Fibroblast of lung (primary cell): ENCODE results near the gene SEC24D. TPM values are rescaled to one million over a fixed set of nuclear protein-coding genes. Genes with fewer than 3 reads are reported as not detected.
A peak's percentile ranks its signal among the peaks of the same experiment; 100 is the strongest.

Experiments
- DNase-seq, 2 donors: peaks; one replicate each; pipeline versions ENCODE4 v3.0.0 to v3.0.0-alpha.2; 2010; ENCODE audit warnings: low read depth in 2 of 2
- H2AFZ ChIP-seq: 2 replicates; pipeline ENCODE4 v1.5.1; 2012; ENCODE audit warnings: low read length, control low read depth, inconsistent platforms
- H3K27ac ChIP-seq: 2 replicates; pipeline ENCODE4 v1.5.1; 2011; ENCODE audit warnings: low read length, control low read depth; ENCODE audit not compliant: insufficient read depth
- H3K27me3 ChIP-seq: 2 replicates; pipeline ENCODE4 v1.5.1; 2011; ENCODE audit warnings: mild to moderate bottlenecking, low read length; ENCODE audit not compliant: control insufficient read depth, insufficient read depth
- H3K36me3 ChIP-seq: 2 replicates; pipeline ENCODE4 v1.5.1; 2011; ENCODE audit warnings: low read length; ENCODE audit not compliant: control insufficient read depth, insufficient read depth
- H3K4me1 ChIP-seq: 2 replicates; pipeline ENCODE4 v1.5.1; 2011; ENCODE audit warnings: low read length; ENCODE audit not compliant: control insufficient read depth, insufficient read depth; ENCODE audit errors: extremely low read depth
- H3K4me2 ChIP-seq: 2 replicates; pipeline ENCODE4 v1.5.1; 2011; ENCODE audit warnings: low read length, control low read depth; ENCODE audit not compliant: insufficient read depth; ENCODE audit errors: extremely low read depth
- H3K4me3 ChIP-seq, 4 experiments: fragments of 200-600 bp in 1 of 4; sonication (generic) in 1 of 4; replicated peaks in 1 of 4; 2 replicates each; pipeline ENCODE4 v1.5.1; 2011 to 2016; ENCODE audit warnings: low read length in 4 of 4, low read depth in 3 of 4, mild to moderate bottlenecking in 3 of 4, control low read depth in 2 of 4, inconsistent platforms in 1 of 4, mixed read lengths in 1 of 4; ENCODE audit not compliant: insufficient read depth in 1 of 4; ENCODE audit errors: control extremely low read depth in 1 of 4
- H3K79me2 ChIP-seq: 2 replicates; pipeline ENCODE4 v1.5.1; 2012; ENCODE audit warnings: mild to moderate bottlenecking, low read length, inconsistent platforms; ENCODE audit not compliant: control insufficient read depth, insufficient read depth
- H3K9ac ChIP-seq: 2 replicates; pipeline ENCODE4 v1.5.1; 2011; ENCODE audit warnings: mild to moderate bottlenecking, low read length, control low read depth; ENCODE audit not compliant: insufficient read depth
- H3K9me3 ChIP-seq: 2 replicates; pipeline ENCODE4 v1.5.1; 2012; ENCODE audit warnings: low read depth, low read length; ENCODE audit not compliant: control insufficient read depth, insufficient read depth
- H4K20me1 ChIP-seq: 2 replicates; pipeline ENCODE4 v1.5.1; 2011; ENCODE audit warnings: low read length; ENCODE audit not compliant: control insufficient read depth, insufficient read depth; ENCODE audit errors: extremely low read depth
- EZH2 ChIP-seq: IDR thresholded peaks from 2 replicates; pipeline ENCODE4 v1.5.1; 2012; ENCODE audit warnings: low read length, control low read depth, mild to moderate bottlenecking; ENCODE audit errors: missing control alignments
- polyA plus RNA-seq, 2 donors: library from polyadenylated mRNA; depleted of rRNA in 1 of 2; stranded (reverse) in 1 of 2; unstranded in 1 of 2; fragments of >200 nt; gene quantifications; 2 replicates each; pipeline ENCODE4 v1.2.1, GENCODE V29; 2011 to 2012; ENCODE audit warnings: missing spikeins in 1 of 2
- total RNA-seq: library from RNA; depleted of rRNA; stranded (reverse); fragments of >200 nt; gene quantifications from 2 replicates; pipeline ENCODE4 v1.2.1, GENCODE V29; 2014
- TF ChIP-seq, protein P1 (sequence below), 2 donors: IDR thresholded peaks in 1 of 2; conservative IDR thresholded peaks in 1 of 2; 1 replicate in 1 of 2; 2 replicates in 1 of 2; pipeline ENCODE4 v1.5.1; 2011 to 2012; ENCODE audit warnings: low read length in 2 of 2, control low read depth in 1 of 2, inconsistent platforms in 1 of 2, low read depth in 1 of 2, mild to moderate bottlenecking in 1 of 2

The SEC24D gene
- total and polyA plus RNA-seq, 2 donors (not counting 1 experiment from before 2014, with no cell fraction given), result 64.6 to 105 TPM

GRCh38 chr4:118867311-118868067 is 31.6 kb upstream of the SEC24D start:
- DNase-seq, result peak; percentile 18 to 66
- Histone ChIP-seq H3K79me2 (no peaks in the 10 kb centered on the region), H3K4me3 (no peak overlapping the region), H3K36me3 (no peaks in the 10 kb centered on the region), H4K20me1 (no peaks in the 10 kb centered on the region), H3K4me2 (no peak overlapping the region), H3K27me3 (no peaks in the 10 kb centered on the region), H3K4me1 (no peaks in the 10 kb centered on the region), H3K27ac (no peak overlapping the region), H3K9me3 (no peaks in the 10 kb centered on the region), H3K9ac (no peak overlapping the region), H2AFZ (no peak overlapping the region)
- TF ChIP-seq, protein P1, sequence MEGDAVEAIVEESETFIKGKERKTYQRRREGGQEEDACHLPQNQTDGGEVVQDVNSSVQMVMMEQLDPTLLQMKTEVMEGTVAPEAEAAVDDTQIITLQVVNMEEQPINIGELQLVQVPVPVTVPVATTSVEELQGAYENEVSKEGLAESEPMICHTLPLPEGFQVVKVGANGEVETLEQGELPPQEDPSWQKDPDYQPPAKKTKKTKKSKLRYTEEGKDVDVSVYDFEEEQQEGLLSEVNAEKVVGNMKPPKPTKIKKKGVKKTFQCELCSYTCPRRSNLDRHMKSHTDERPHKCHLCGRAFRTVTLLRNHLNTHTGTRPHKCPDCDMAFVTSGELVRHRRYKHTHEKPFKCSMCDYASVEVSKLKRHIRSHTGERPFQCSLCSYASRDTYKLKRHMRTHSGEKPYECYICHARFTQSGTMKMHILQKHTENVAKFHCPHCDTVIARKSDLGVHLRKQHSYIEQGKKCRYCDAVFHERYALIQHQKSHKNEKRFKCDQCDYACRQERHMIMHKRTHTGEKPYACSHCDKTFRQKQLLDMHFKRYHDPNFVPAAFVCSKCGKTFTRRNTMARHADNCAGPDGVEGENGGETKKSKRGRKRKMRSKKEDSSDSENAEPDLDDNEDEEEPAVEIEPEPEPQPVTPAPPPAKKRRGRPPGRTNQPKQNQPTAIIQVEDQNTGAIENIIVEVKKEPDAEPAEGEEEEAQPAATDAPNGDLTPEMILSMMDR (conservative IDR thresholded peaks at IDR 0.05 in 1 of 2, IDR thresholded peaks at IDR 0.05 in 1 of 2; ENCODE audit: low read depth in 1 of 2, low read length in 2 of 2), result no peak

GRCh38 chr4:118866442-118866841 is 30.5 kb upstream of the SEC24D start:
- Histone ChIP-seq H3K27ac (no peak overlapping the region), H3K79me2 (no peaks in the 10 kb centered on the region), H3K9ac (no peak overlapping the region), H3K27me3 (no peaks in the 10 kb centered on the region), H4K20me1 (no peaks in the 10 kb centered on the region), H3K4me2 (no peak overlapping the region), H3K4me3 (no peak overlapping the region), H3K4me1 (no peaks in the 10 kb centered on the region), H3K36me3 (no peaks in the 10 kb centered on the region), H3K9me3 (no peaks in the 10 kb centered on the region), H2AFZ (no peak overlapping the region)
- TF ChIP-seq EZH2, result no peak
- TF ChIP-seq, protein P1 (conservative IDR thresholded peaks at IDR 0.05 in 1 of 2, IDR thresholded peaks at IDR 0.05 in 1 of 2; ENCODE audit: low read depth in 1 of 2, low read length in 2 of 2), result no peak
- no peak for DNase-seq

DNA sequence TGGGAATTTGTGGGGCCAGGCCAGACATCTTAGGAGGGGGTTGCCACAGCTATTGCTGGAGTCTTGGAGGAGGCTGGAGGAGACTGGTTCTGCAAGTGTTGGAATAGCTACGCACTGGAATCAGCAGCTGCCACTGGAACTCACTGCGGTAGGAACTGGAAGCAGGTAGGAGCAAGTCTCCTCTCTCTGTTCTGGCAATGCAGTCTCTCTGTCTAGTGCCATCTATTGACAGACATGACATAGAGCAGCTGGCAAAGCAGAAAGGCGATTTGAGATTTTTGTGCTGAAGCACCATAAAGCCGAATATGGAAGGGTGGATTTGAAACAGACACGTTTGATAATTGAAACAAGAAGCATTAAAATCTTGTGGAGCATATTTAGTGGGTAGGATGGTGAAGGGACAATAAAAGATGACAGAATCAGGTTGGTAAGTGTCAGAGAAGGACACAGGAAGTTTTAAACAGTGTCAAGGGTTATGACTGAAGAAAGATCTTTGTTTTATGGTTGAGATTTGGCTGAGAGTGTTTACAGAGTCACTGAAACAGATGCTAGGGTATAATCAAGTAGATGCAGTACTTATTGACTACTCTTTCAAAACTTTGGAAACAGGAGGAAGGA is 29.3 kb upstream of the SEC24D start:
- peak; percentile 66 for DNase-seq
- no peaks in the 10 kb centered on the region for H3K79me2 ChIP-seq
- TF ChIP-seq EZH2, result no peak
- TF ChIP-seq, protein P1 (conservative IDR thresholded peaks at IDR 0.05 in 1 of 2, IDR thresholded peaks at IDR 0.05 in 1 of 2; ENCODE audit: low read depth in 1 of 2, low read length in 2 of 2), result peak; percentile 51 to 76
- no peak overlapping the region for H3K27ac ChIP-seq
- H3K9me3 ChIP-seq, result no peaks in the 10 kb centered on the region
- no peaks in the 10 kb centered on the region for H4K20me1 ChIP-seq
- H2AFZ ChIP-seq, result peak overlapping the region; percentile 65
- no peak overlapping the region for H3K4me3 ChIP-seq
- no peak overlapping the region for H3K9ac ChIP-seq
- H3K4me1 ChIP-seq, result no peaks in the 10 kb centered on the region
- H3K27me3 ChIP-seq, result no peaks in the 10 kb centered on the region
- no peaks in the 10 kb centered on the region for H3K36me3 ChIP-seq
- H3K4me2 ChIP-seq, result peak overlapping the region; percentile 49
